Keratinocyte (primary cell): Measurements from ENCODE around the gene KCNN3.

Experiments used
- CTCF ChIP-seq, 3 experiments: IDR thresholded peaks in 1 of 3; conservative IDR thresholded peaks in 1 of 3; optimal IDR thresholded peaks in 1 of 3; 2 replicates in 2 of 3; 3 replicates in 1 of 3; pipeline versions ENCODE3 to v1.5.1; 2011; ENCODE audit warnings: low read length in 3 of 3, mild to moderate bottlenecking in 3 of 3, moderate library complexity in 2 of 3, control low read depth in 1 of 3, inconsistent platforms in 1 of 3; ENCODE audit not compliant: insufficient read depth in 2 of 3; ENCODE audit errors: extremely low read depth in 1 of 3
- EZH2 ChIP-seq: IDR thresholded peaks from one replicate; pipeline ENCODE4 v1.6.1; 2012; ENCODE audit warnings: inconsistent platforms, mild to moderate bottlenecking, low read length, moderate library complexity

DNA sequence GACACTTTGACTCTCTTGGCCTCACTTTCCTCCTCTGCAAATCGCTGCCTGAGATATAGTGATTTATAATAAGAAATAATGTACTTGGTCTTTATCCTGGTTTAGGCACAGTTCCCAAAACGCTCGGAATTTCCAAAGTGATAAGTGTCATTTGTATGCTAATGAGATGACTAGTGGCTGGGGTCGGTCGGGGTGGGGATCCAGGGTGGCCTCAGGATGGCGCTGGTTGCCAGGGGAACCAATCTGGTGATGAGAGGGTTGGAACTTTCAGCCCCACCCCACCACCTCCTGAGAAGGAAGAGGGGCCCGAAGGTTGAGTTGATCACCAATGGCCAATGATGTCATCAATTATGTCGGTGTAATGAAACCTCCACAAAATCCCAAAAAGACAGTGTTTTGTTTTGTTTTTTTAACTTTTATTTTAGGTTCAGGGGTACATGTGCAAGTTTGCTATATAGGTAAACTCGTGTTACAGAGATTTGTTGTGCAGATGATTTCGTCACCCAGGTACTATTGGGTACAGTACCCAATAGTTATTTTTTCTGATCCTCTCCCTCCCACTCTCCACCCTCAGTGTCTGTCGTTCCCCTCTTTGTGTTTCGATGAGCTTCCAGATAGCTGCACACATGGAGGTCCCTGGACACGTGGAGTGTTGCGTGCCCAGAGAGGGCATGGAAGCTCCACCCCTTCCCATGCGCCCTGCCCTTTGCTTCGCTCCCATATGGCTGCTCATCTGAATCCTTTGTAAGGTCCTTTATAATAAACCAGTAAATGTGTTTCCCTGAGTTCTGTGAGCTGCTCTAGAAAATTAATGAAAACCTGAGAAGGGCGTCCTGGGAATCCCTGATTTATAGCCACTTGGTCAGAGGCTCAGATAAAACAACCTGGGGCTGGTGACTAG, 97.2 kb downstream of the KCNN3 start:
- peak in 1 of 3 experiments; percentile 15 for TF ChIP-seq CTCF (optimal IDR thresholded peaks at IDR 0.05 in 1 of 3, IDR thresholded peaks at IDR 0.05 in 1 of 3, conservative IDR thresholded peaks at IDR 0.05 in 1 of 3; ENCODE audit: extremely low read depth in 1 of 3, insufficient read depth in 2 of 3, low read length in 3 of 3)
- no peak for TF ChIP-seq EZH2
